GM12872 (cell line): Measurements from ENCODE around the gene BBLN.

Experiments used
- TF ChIP-seq, protein P1 (sequence below): IDR thresholded peaks from 3 replicates; pipeline ENCODE4 v1.5.1; 2011; ENCODE audit warnings: low read depth, mild to moderate bottlenecking, low read length, moderate library complexity; ENCODE audit not compliant: insufficient read depth

The BBLN gene

DNA sequence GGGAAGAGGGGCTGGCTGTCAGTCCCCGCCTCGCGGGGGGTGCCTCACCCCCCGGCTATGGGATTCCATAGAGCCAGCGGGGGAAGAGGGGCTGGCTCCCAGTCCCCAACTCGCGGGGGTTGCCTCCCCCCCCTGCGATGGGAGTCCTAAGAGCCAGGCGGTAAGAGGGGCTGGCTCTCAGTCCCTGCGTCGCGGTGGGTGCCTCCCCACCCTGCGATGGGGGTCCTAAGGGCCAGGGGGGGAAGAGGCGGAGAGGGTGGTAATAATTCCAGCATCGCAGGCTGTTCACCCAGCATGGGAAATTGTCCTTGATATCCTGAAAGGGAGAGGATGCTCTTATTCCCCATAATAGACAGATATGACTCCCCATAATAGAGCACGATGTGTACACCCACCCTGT is 20.4 kb upstream of the BBLN start:
- TF ChIP-seq, protein P1, sequence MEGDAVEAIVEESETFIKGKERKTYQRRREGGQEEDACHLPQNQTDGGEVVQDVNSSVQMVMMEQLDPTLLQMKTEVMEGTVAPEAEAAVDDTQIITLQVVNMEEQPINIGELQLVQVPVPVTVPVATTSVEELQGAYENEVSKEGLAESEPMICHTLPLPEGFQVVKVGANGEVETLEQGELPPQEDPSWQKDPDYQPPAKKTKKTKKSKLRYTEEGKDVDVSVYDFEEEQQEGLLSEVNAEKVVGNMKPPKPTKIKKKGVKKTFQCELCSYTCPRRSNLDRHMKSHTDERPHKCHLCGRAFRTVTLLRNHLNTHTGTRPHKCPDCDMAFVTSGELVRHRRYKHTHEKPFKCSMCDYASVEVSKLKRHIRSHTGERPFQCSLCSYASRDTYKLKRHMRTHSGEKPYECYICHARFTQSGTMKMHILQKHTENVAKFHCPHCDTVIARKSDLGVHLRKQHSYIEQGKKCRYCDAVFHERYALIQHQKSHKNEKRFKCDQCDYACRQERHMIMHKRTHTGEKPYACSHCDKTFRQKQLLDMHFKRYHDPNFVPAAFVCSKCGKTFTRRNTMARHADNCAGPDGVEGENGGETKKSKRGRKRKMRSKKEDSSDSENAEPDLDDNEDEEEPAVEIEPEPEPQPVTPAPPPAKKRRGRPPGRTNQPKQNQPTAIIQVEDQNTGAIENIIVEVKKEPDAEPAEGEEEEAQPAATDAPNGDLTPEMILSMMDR = no peak

GRCh38 chr9:128141604-128142003 is 18.5 kb upstream of the BBLN start:
- TF ChIP-seq, protein P1 = no peak

DNA sequence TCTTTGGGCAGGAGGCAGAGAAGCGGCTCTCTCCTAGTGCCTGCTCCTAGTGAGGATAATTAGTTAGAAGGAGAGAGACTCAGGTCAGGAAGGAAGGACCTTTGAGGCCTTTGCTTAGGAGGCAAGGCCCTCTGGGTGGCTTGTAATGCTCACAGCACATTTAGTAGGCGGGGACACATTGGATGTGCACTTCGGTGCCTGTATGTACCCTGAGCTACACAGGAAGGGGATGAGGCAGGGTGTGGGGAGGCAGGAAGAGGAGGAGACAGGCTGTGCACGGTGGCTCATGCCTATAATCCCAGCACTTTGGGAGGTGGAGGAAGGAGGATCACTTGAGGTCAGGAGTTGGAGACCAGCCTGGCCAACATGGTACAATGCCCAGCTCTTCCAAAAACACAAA is 18.0 kb upstream of the BBLN start:
- TF ChIP-seq, protein P1 = no peak

DNA sequence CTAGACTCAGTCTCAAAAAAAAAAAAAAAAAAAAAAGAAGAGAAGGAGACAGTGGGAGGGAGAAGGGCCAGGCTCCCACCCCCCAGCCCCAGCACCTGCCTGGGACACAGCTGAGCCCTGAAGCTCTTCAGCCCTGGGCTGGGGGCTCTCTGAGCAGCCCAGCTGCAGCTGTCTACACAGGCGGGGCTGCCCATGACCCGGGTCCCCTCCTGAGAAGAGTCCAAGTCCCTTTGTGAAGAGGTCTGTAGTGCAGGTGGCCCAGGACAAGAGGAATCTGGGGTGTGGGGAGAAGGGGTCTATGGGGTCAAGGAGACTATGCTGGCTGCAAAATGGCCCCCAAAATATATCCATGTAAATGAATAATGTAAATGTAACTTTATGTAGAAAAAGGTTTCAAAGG is 17.5 kb upstream of the BBLN start:
- TF ChIP-seq, protein P1 = no peak

GRCh38 chr9:128143525-128144238 is 16.4 kb upstream of the BBLN start:
- TF ChIP-seq, protein P1 = no peak

GRCh38 chr9:128144239-128145181 is 15.6 kb upstream of the BBLN start:
- TF ChIP-seq, protein P1 = no peak

- TF ChIP-seq, protein P1 = no peak
Measured at GRCh38 chr9:128145536-128145935, 14.5 kb upstream of the BBLN start.
